Mucosa of stomach (tissue), 1 donor: Measurements from ENCODE around the gene ANKRD44.
"Not testable (repeated sequence)": the region's sequence is repeated elsewhere in the genome, so short reads cannot be mapped to it uniquely, and the experiment has no call there.

ENCODE experiments used
- H3K27me3 ChIP-seq: one replicate; pipeline ENCODE4 v1.7.0; 2013; ENCODE audit warnings: mild to moderate bottlenecking, low read length; ENCODE audit not compliant: control insufficient read depth, insufficient read depth
- H3K36me3 ChIP-seq: one replicate; pipeline ENCODE4 v1.7.0; 2013; ENCODE audit warnings: low read length; ENCODE audit not compliant: control insufficient read depth, insufficient read depth
- H3K4me1 ChIP-seq: one replicate; pipeline ENCODE4 v1.7.0; 2013; ENCODE audit warnings: mild to moderate bottlenecking, low read length; ENCODE audit not compliant: control insufficient read depth, insufficient read depth
- H3K4me3 ChIP-seq: one replicate; pipeline ENCODE4 v1.7.0; 2013; ENCODE audit warnings: low read length
- H3K9ac ChIP-seq: one replicate; pipeline ENCODE4 v1.7.0; 2013; ENCODE audit warnings: mild to moderate bottlenecking, low read length, moderate library complexity
- H3K9me3 ChIP-seq: one replicate; pipeline ENCODE4 v1.7.0; 2013; ENCODE audit warnings: mild to moderate bottlenecking, low read length, moderate library complexity; ENCODE audit not compliant: control insufficient read depth
- donor health status: Pancreatic carcinoma.

Gene ANKRD44

GRCh38 chr2:197310271-197310985 is at the start of gene ANKRD44:
ANKRD44 (minus strand) TSS chr2:197310780; CDS start chr2:197310604, 176 bp downstream.
- Histone ChIP-seq H3K36me3 (no peaks in the 10 kb centered on the region), H3K9ac (peak within 1 kb of the TSS; percentile 69), H3K27me3 (no peaks in the 10 kb centered on the region), H3K4me1 (peaks cover 6% of the 10 kb centered on the region), H3K4me3 (peak within 1 kb of the TSS; percentile 80), H3K9me3 (no peaks in the 10 kb centered on the region)

- no peak overlapping the region for H3K9ac ChIP-seq
- H3K4me3 ChIP-seq = no peak overlapping the region
- no peaks in the 10 kb centered on the region for H3K4me1 ChIP-seq
Observed at GRCh38 chr2:197359859-197360258, 49.3 kb upstream of the ANKRD44 start.

GRCh38 chr2:197358931-197359330 is 48.4 kb upstream of the ANKRD44 start:
- no peak overlapping the region for H3K4me3 ChIP-seq
- no peaks in the 10 kb centered on the region for H3K4me1 ChIP-seq
- no peaks in the 10 kb centered on the region for H3K9me3 ChIP-seq
- no peak overlapping the region for H3K9ac ChIP-seq
- no peaks in the 10 kb centered on the region for H3K27me3 ChIP-seq
- H3K36me3 ChIP-seq = no peaks in the 10 kb centered on the region

More at GRCh38 chr2:197359859-197360258, 49.3 kb upstream of the ANKRD44 start:
- H3K36me3 ChIP-seq = no peaks in the 10 kb centered on the region
- H3K27me3 ChIP-seq = no peaks in the 10 kb centered on the region
- H3K9me3 ChIP-seq = no peaks in the 10 kb centered on the region

GRCh38 chr2:197357986-197358385 is 47.4 kb upstream of the ANKRD44 start:
- Histone ChIP-seq H3K4me3 (no peak overlapping the region), H3K4me1 (no peaks in the 10 kb centered on the region), H3K36me3 (no peaks in the 10 kb centered on the region), H3K9ac (no peak overlapping the region), H3K9me3 (no peaks in the 10 kb centered on the region), H3K27me3 (no peaks in the 10 kb centered on the region)

- Histone ChIP-seq H3K4me3 (no peak overlapping the region), H3K27me3 (no peaks in the 10 kb centered on the region), H3K9ac (no peak overlapping the region), H3K4me1 (no peaks in the 10 kb centered on the region), H3K9me3 (no peaks in the 10 kb centered on the region), H3K36me3 (no peaks in the 10 kb centered on the region)
Observed at GRCh38 chr2:197356136-197356535, 45.6 kb upstream of the ANKRD44 start.

GRCh38 chr2:197354169-197354558 is 43.6 kb upstream of the ANKRD44 start:
- Histone ChIP-seq H3K4me3 (no peak overlapping the region), H3K27me3 (no peaks in the 10 kb centered on the region), H3K9me3 (no peaks in the 10 kb centered on the region), H3K9ac (no peak overlapping the region), H3K36me3 (no peaks in the 10 kb centered on the region), H3K4me1 (no peaks in the 10 kb centered on the region)

- Histone ChIP-seq H3K27me3 (no peaks in the 10 kb centered on the region), H3K9me3 (no peaks in the 10 kb centered on the region), H3K4me3 (no peak overlapping the region), H3K4me1 (no peaks in the 10 kb centered on the region), H3K9ac (no peak overlapping the region), H3K36me3 (no peaks in the 10 kb centered on the region)
Observed at GRCh38 chr2:197353393-197354168, 43.0 kb upstream of the ANKRD44 start.

GRCh38 chr2:197349699-197350098 is 39.1 kb upstream of the ANKRD44 start:
- Histone ChIP-seq H3K9ac (no peak overlapping the region), H3K27me3 (no peaks in the 10 kb centered on the region), H3K4me1 (no peaks in the 10 kb centered on the region), H3K36me3 (no peaks in the 10 kb centered on the region), H3K9me3 (no peaks in the 10 kb centered on the region), H3K4me3 (no peak overlapping the region)

GRCh38 chr2:197348721-197349360 is 38.3 kb upstream of the ANKRD44 start:
- no peak overlapping the region for H3K9ac ChIP-seq
- no peaks in the 10 kb centered on the region for H3K36me3 ChIP-seq
- H3K4me3 ChIP-seq = no peak overlapping the region
- no peaks in the 10 kb centered on the region for H3K9me3 ChIP-seq
- no peaks in the 10 kb centered on the region for H3K4me1 ChIP-seq
- H3K27me3 ChIP-seq = no peaks in the 10 kb centered on the region

- Histone ChIP-seq H3K4me3 (no peak overlapping the region), H3K9me3 (no peaks in the 10 kb centered on the region), H3K36me3 (no peaks in the 10 kb centered on the region), H3K27me3 (no peaks in the 10 kb centered on the region), H3K9ac (no peak overlapping the region), H3K4me1 (no peaks in the 10 kb centered on the region)
Observed at GRCh38 chr2:197345846-197346370, 35.3 kb upstream of the ANKRD44 start.

GRCh38 chr2:197343968-197344367 is 33.4 kb upstream of the ANKRD44 start:
- H3K9ac ChIP-seq, H3K27me3 ChIP-seq, H3K36me3 ChIP-seq, H3K4me3 ChIP-seq, H3K4me1 ChIP-seq, H3K9me3 ChIP-seq: not testable (repeated sequence)

- H3K9me3 ChIP-seq = no peaks in the 10 kb centered on the region
- no peak overlapping the region for H3K4me3 ChIP-seq
- H3K27me3 ChIP-seq = no peaks in the 10 kb centered on the region
- H3K36me3 ChIP-seq = no peaks in the 10 kb centered on the region
- H3K9ac ChIP-seq = no peak overlapping the region
- H3K4me1 ChIP-seq = no peaks in the 10 kb centered on the region
Observed at GRCh38 chr2:197340591-197340990, 30.0 kb upstream of the ANKRD44 start.
